Measurements from ENCODE around the gene DPCD.

DNA sequence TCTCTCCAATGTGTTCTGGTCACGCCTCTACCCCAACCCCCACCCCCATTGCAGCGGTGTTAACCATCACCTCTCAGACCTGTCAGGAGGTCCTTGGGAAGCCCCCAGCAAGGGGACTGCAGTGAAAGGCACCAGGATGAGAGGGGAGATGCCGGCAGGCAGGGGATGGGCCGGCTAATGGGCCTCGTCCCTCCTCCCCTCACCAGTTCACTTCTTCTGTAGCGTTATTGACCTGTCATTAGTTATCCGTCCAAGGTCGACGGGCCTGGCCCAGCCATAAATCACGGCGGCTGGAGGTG lies 18.8 kb upstream of the DPCD start:
- TF ChIP-seq CTCF (IDR thresholded peaks at IDR 0.05; ENCODE audit: low read depth, low read length): no peak
- no peak for TF ChIP-seq POLR2A (IDR thresholded peaks at IDR 0.05; ENCODE audit: extremely low read depth, insufficient read length)

Measured in NB4 (cell line).